K562 (cell line): ENCODE results near the gene RAB31. TPM values are rescaled to one million over a fixed set of nuclear protein-coding genes. Genes with fewer than 3 reads are reported as not detected.

Source experiments
- BRD4 ChIP-seq: fragments of 200-600 bp; sonication (generic); IDR thresholded peaks from 2 replicates; pipeline ENCODE4 v1.6.1; 2017; ENCODE audit warnings: inconsistent platforms
- BRF1 ChIP-seq: IDR thresholded peaks from 3 replicates; pipeline ENCODE4 v1.6.1; 2011; ENCODE audit warnings: borderline replicate concordance, mild to moderate bottlenecking; ENCODE audit not compliant: insufficient read length; ENCODE audit errors: extremely low read depth
- CHCHD3 ChIP-seq: fragments of 250-450 bp; sonication (Bioruptor Pico); IDR thresholded peaks from 2 replicates; pipeline ENCODE4 v2.1.2; 2022; ENCODE audit warnings: mild to moderate bottlenecking
- CSDE1 ChIP-seq, 2 experiments: fragments of 450-650 bp; IDR thresholded peaks; 2 replicates each; pipeline ENCODE4 v1.6.1; 2016; ENCODE audit warnings: mild to moderate bottlenecking in 1 of 2
- ELF4 ChIP-seq: fragments of 450-650 bp; formaldehyde crosslinking; IDR thresholded peaks from 2 replicates; pipeline ENCODE4 v1.4.0; 2022; ENCODE audit warnings: missing genetic modification characterization
- HDGF ChIP-seq: fragments of 450-650 bp; IDR thresholded peaks from 2 replicates; pipeline ENCODE4 v1.6.1; 2016
- LARP7 ChIP-seq: fragments of 450-650 bp; IDR thresholded peaks from 2 replicates; pipeline ENCODE4 v1.6.1; 2016
- NEUROD1 ChIP-seq: fragments of 150-350 bp; IDR thresholded peaks from 2 replicates; pipeline ENCODE4 v1.6.1; 2014; ENCODE audit warnings: borderline replicate concordance, low read length, low read depth; ENCODE audit not compliant: partially characterized antibody
- NFIX ChIP-seq: fragments of 250-450 bp; sonication (Bioruptor Pico); IDR thresholded peaks from 2 replicates; pipeline ENCODE4 v1.4.0; 2020; ENCODE audit warnings: low read depth, mild to moderate bottlenecking, moderate library complexity
- TRIM24 ChIP-seq, 2 experiments: fragments of 450-650 bp; IDR thresholded peaks; 2 replicates each; pipeline ENCODE4 v1.6.1; 2016
- TRIM28 ChIP-seq: fragments of 450-650 bp; IDR thresholded peaks from 2 replicates; pipeline ENCODE4 v1.6.1; 2017
- ZC3H11A ChIP-seq: IDR thresholded peaks from 2 replicates; pipeline ENCODE4 v1.6.1; 2012; ENCODE audit warnings: low read depth, low read length, improper control_type of control experiment
- ZKSCAN8 ChIP-seq: fragments of 200-800 bp; sonication (Bioruptor generic); IDR thresholded peaks from 2 replicates; pipeline ENCODE4 v1.6.1; 2016; ENCODE audit warnings: missing genetic modification characterization, missing compliant biosample characterization
- ZNF239 ChIP-seq: fragments of 250-450 bp; sonication (Bioruptor Pico); IDR thresholded peaks from 2 replicates; pipeline ENCODE4 v1.4.0; 2020; ENCODE audit warnings: mild to moderate bottlenecking
- ZNF589 ChIP-seq: fragments of 200-800 bp; sonication (Bioruptor generic); IDR thresholded peaks from 2 replicates; pipeline ENCODE4 v1.6.1; 2016; ENCODE audit warnings: low read depth, missing genetic modification characterization, missing compliant biosample characterization
- polyA plus RNA-seq, 8 experiments: library from polyadenylated mRNA; depleted of rRNA in 4 of 8; stranded (reverse) in 5 of 8; unstranded in 3 of 8; fragments of >200 nt; fragmentation: Nextera tagmentation in 2 of 8; fragmentation: Illumina TruSeq in 1 of 8; extraction: Ambion mirVana in 2 of 8; extraction: Trizol in 1 of 8; gene quantifications; 2 replicates each; pipeline versions ENCODE4 v1.2.1 to v1.2.3, GENCODE V29; 2011 to 2014; ENCODE audit warnings: inconsistent platforms in 1 of 8, missing spikeins in 1 of 8
- total RNA-seq, 7 experiments: library from RNA; depleted of rRNA in 6 of 7; stranded (reverse); fragments of >200 nt in 6 of 7; fragmentation: Illumina TruSeq in 2 of 7; extraction: Trizol in 2 of 7; gene quantifications; 2 replicates each; pipeline versions ENCODE4 v1.2.1 to v1.2.3, GENCODE V29; 2011 to 2021; ENCODE audit warnings: low replicate concordance in 1 of 7
- TF ChIP-seq, protein P1 (sequence below): sonication (generic); formaldehyde crosslinking; IDR thresholded peaks from 2 replicates; pipeline ENCODE4 v1.8.0; 2022; ENCODE audit warnings: mild to moderate bottlenecking, missing genetic modification reagents
- TF ChIP-seq, protein P2 (sequence below): fragments of 250-450 bp; sonication (Bioruptor Pico); IDR thresholded peaks from 2 replicates; pipeline ENCODE4 v1.5.0; 2021
- TF ChIP-seq, protein P3 (sequence below): fragments of 450-650 bp; formaldehyde crosslinking; IDR thresholded peaks from 2 replicates; pipeline ENCODE4 v1.4.0; 2022; ENCODE audit warnings: missing genetic modification characterization
- TF ChIP-seq, protein P4 (sequence below): fragments of 250-450 bp; sonication (Bioruptor Pico); IDR thresholded peaks from 2 replicates; pipeline ENCODE4 v1.8.0; 2021; ENCODE audit warnings: moderate library complexity, mild to moderate bottlenecking, inconsistent platforms
- TF ChIP-seq, protein P5 (sequence below): fragments of 450-650 bp; formaldehyde crosslinking; conservative IDR thresholded peaks from 2 replicates; pipeline ENCODE4 v1.4.0; 2022; ENCODE audit warnings: mild to moderate bottlenecking, missing genetic modification characterization
- TF ChIP-seq, protein P6 (sequence below), 2 experiments: IDR thresholded peaks; 2 replicates each; pipeline ENCODE4 v1.6.1; 2011; ENCODE audit warnings: borderline replicate concordance in 1 of 2, control low read depth in 1 of 2, low read depth in 1 of 2, low read length in 1 of 2, mild to moderate bottlenecking in 1 of 2, mixed read lengths in 1 of 2, moderate library complexity in 1 of 2; ENCODE audit not compliant: insufficient read depth in 1 of 2, insufficient read length in 1 of 2, poor library complexity in 1 of 2, severe bottlenecking in 1 of 2; ENCODE audit errors: extremely low read depth in 1 of 2

Gene RAB31
- total and polyA plus RNA-seq, 9 of the 15 experiments (the other 6 are each of a cell fraction or from before 2014, with no cell fraction given) = 20.7 to 70.4 (median 41.3) TPM

DNA sequence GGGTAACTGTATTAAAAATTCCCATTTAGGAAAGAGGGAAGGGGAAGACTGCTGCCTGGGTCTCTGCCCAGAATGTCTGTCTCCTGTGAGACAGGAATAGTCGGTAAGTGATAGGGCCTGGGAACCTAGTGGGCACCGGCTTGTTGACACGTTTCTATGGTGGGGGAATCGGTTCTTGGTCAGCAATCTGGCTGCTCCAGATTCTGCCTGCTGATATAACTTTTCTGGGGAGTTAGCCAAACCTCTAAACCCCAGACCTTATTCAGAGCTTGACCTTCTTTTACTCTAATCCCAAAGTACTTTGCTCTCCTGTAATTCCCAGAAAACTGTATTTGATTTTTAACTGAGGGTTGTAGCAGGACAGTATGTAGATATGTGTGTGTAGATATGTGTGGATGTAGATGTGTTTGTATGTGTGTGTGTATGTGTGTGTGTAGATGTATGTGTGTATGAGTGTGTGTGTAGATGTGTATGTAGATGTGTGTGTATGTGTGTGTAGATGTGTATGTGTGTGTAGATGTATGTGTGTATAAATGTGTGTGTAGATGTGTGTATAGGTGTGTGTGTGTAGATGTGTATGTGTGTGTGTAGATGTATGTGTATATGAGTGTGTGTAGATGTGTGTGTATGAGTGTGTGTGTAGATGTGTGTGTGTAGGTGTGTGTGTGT, 115.8 kb downstream of the RAB31 start (continued):
- peak in 1 of 2 experiments; percentile 67; a peak in 1 of 4 replicates for TF ChIP-seq CSDE1 (IDR thresholded peaks at IDR 0.05)
- TF ChIP-seq TRIM28 = no peak
- no peak for TF ChIP-seq ZKSCAN8 (CRISPR knock-in tag)
- TF ChIP-seq, protein P1, sequence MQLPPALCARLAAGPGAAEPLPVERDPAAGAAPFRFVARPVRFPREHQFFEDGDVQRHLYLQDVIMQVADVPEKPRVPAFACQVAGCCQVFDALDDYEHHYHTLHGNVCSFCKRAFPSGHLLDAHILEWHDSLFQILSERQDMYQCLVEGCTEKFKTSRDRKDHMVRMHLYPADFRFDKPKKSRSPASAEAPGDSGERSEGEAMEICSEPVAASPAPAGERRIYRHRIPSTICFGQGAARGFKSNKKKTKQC (CRISPR knock-in tag) = no peak
- TF ChIP-seq, protein P2, sequence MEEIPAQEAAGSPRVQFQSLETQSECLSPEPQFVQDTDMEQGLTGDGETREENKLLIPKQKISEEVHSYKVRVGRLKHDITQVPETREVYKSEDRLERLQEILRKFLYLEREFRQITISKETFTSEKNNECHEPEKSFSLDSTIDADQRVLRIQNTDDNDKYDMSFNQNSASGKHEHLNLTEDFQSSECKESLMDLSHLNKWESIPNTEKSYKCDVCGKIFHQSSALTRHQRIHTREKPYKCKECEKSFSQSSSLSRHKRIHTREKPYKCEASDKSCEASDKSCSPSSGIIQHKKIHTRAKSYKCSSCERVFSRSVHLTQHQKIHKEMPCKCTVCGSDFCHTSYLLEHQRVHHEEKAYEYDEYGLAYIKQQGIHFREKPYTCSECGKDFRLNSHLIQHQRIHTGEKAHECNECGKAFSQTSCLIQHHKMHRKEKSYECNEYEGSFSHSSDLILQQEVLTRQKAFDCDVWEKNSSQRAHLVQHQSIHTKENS (CRISPR knock-in tag) = no peak
- no peak for TF ChIP-seq NEUROD1
- no peak for TF ChIP-seq NFIX (CRISPR knock-in tag)
- 0 out of 2 replicates have a peak, but pooled peaks have one; percentile 14 for TF ChIP-seq BRD4
- TF ChIP-seq, protein P3, sequence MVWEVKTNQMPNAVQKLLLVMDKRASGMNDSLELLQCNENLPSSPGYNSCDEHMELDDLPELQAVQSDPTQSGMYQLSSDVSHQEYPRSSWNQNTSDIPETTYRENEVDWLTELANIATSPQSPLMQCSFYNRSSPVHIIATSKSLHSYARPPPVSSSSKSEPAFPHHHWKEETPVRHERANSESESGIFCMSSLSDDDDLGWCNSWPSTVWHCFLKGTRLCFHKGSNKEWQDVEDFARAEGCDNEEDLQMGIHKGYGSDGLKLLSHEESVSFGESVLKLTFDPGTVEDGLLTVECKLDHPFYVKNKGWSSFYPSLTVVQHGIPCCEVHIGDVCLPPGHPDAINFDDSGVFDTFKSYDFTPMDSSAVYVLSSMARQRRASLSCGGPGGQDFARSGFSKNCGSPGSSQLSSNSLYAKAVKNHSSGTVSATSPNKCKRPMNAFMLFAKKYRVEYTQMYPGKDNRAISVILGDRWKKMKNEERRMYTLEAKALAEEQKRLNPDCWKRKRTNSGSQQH (CRISPR knock-in tag) = peak; percentile 93
- TF ChIP-seq, protein P4, sequence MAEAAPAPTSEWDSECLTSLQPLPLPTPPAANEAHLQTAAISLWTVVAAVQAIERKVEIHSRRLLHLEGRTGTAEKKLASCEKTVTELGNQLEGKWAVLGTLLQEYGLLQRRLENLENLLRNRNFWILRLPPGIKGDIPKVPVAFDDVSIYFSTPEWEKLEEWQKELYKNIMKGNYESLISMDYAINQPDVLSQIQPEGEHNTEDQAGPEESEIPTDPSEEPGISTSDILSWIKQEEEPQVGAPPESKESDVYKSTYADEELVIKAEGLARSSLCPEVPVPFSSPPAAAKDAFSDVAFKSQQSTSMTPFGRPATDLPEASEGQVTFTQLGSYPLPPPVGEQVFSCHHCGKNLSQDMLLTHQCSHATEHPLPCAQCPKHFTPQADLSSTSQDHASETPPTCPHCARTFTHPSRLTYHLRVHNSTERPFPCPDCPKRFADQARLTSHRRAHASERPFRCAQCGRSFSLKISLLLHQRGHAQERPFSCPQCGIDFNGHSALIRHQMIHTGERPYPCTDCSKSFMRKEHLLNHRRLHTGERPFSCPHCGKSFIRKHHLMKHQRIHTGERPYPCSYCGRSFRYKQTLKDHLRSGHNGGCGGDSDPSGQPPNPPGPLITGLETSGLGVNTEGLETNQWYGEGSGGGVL = no peak
- no peak for TF ChIP-seq ZNF589 (CRISPR knock-in tag)
- TF ChIP-seq, protein P5, sequence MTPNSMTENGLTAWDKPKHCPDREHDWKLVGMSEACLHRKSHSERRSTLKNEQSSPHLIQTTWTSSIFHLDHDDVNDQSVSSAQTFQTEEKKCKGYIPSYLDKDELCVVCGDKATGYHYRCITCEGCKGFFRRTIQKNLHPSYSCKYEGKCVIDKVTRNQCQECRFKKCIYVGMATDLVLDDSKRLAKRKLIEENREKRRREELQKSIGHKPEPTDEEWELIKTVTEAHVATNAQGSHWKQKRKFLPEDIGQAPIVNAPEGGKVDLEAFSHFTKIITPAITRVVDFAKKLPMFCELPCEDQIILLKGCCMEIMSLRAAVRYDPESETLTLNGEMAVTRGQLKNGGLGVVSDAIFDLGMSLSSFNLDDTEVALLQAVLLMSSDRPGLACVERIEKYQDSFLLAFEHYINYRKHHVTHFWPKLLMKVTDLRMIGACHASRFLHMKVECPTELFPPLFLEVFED (CRISPR knock-in tag) = peak; percentile 78; the same call in 1 of the 2 replicates
- TF ChIP-seq ZC3H11A = no peak
- TF ChIP-seq TRIM24 (IDR thresholded peaks at IDR 0.05) = peak; percentile 46 to 53; a peak in 3 of 4 replicates
- TF ChIP-seq CHCHD3 (CRISPR knock-in tag) = no peak
- TF ChIP-seq, protein P6, sequence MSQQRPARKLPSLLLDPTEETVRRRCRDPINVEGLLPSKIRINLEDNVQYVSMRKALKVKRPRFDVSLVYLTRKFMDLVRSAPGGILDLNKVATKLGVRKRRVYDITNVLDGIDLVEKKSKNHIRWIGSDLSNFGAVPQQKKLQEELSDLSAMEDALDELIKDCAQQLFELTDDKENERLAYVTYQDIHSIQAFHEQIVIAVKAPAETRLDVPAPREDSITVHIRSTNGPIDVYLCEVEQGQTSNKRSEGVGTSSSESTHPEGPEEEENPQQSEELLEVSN (IDR thresholded peaks at IDR 0.05; ENCODE audit: borderline replicate concordance in 1 of 2, extremely low read depth in 1 of 2, insufficient read depth in 1 of 2, insufficient read length in 1 of 2, low read depth in 1 of 2, low read length in 1 of 2, poor library complexity in 1 of 2, severe bottlenecking in 1 of 2) = no peak
- TF ChIP-seq LARP7 = peak; percentile 93
- peak; percentile 98 for TF ChIP-seq HDGF
- TF ChIP-seq ZNF239 (CRISPR knock-in tag) = peak; percentile 71
- TF ChIP-seq ELF4 (CRISPR knock-in tag) = peak; percentile 75
- TF ChIP-seq BRF1 = no peak
